ENCODE data around the gene MRPL52. TPM values are rescaled to one million over a fixed set of nuclear protein-coding genes. Genes with fewer than 3 reads are reported as not detected.
A peak's percentile ranks its signal among the peaks of the same experiment; 100 is the strongest.

MRPL52 gene
- total and polyA plus RNA-seq, 2 of the 13 experiments (the other 11 are each of a cell fraction or from before 2014, with no cell fraction given) = 118 to 329 TPM

GRCh38 chr14:22839159-22839779 is 9.6 kb downstream of the MRPL52 start (continued):
- TF ChIP-seq CEBPZ (IDR thresholded peaks at IDR 0.05; ENCODE audit: low read length) = no peak
- no peak for TF ChIP-seq REXO4 (CRISPR knock-in tag; IDR thresholded peaks at IDR 0.05; ENCODE audit: borderline replicate concordance)
- TF ChIP-seq SOX6 (IDR thresholded peaks at IDR 0.05) = no peak
- TF ChIP-seq SOX6 (CRISPR knock-in tag; IDR thresholded peaks at IDR 0.05) = no peak
- no peak for TF ChIP-seq KDM4B (CRISPR knock-in tag; IDR thresholded peaks at IDR 0.05)
- no peak for TF ChIP-seq ZNF841 (CRISPR knock-in tag; IDR thresholded peaks at IDR 0.05; ENCODE audit: borderline replicate concordance)
- TF ChIP-seq TCF7L2 (IDR thresholded peaks at IDR 0.05; ENCODE audit: low read depth, low read length) = no peak
- TF ChIP-seq ZNF598 (CRISPR knock-in tag; IDR thresholded peaks at IDR 0.05; ENCODE audit: borderline replicate concordance) = peak; percentile 81; the same call in 1 of the 2 replicates
- TF ChIP-seq CBX2 (IDR thresholded peaks at IDR 0.05; ENCODE audit: low read depth, low read length) = no peak
- no peak for TF ChIP-seq CBX2 (CRISPR knock-in tag; IDR thresholded peaks at IDR 0.05; ENCODE audit: low read depth)
- TF ChIP-seq ESRRA (CRISPR knock-in tag; IDR thresholded peaks at IDR 0.05; ENCODE audit: low read depth) = no peak
- no peak for TF ChIP-seq ZNF567 (CRISPR knock-in tag; IDR thresholded peaks at IDR 0.05; ENCODE audit: borderline replicate concordance)
- no peak for TF ChIP-seq ERF (CRISPR knock-in tag; IDR thresholded peaks at IDR 0.05)
- TF ChIP-seq PAF1 (CRISPR knock-in tag; IDR thresholded peaks at IDR 0.05) = no peak
- TF ChIP-seq ZBTB43 (CRISPR knock-in tag; conservative IDR thresholded peaks at IDR 0.05) = no peak
- TF ChIP-seq THAP7 (CRISPR knock-in tag; IDR thresholded peaks at IDR 0.05) = no peak
- no peak for TF ChIP-seq SMARCE1 (IDR thresholded peaks at IDR 0.05; ENCODE audit: borderline replicate concordance)
- no peak for TF ChIP-seq PHF20 (CRISPR knock-in tag; IDR thresholded peaks at IDR 0.05)
- TF ChIP-seq EEA1 (CRISPR knock-in tag; IDR thresholded peaks at IDR 0.05; ENCODE audit: borderline replicate concordance) = no peak
- no peak for TF ChIP-seq ZNF530 (CRISPR knock-in tag; IDR thresholded peaks at IDR 0.05; ENCODE audit: low read depth)

Measured in HepG2 (cell line).